ENCODE data around the gene TUBGCP4.

The TUBGCP4 gene

GRCh38 chr15:43408789-43409188 is 37.9 kb downstream of the TUBGCP4 start:
- TF ChIP-seq CTCF (IDR thresholded peaks at IDR 0.05): no peak
- Histone ChIP-seq H3K9me3 (ENCODE audit: control insufficient read depth, low read length) (no peaks in the 10 kb centered on the region), H3K4me2 (ENCODE audit: low read length) (no peak overlapping the region), H3K9ac (no peak overlapping the region), H2AFZ (no peak overlapping the region), H3K4me3 (ENCODE audit: low read depth, low read length) (no peak overlapping the region), H3K4me1 (no peaks in the 10 kb centered on the region), H3K36me3 (ENCODE audit: control insufficient read depth, insufficient read depth, low read length) (peaks cover 2% of the 10 kb centered on the region), H3K27ac (no peak overlapping the region), H3K79me2 (no peaks in the 10 kb centered on the region), H3K27me3 (ENCODE audit: control insufficient read depth, insufficient read depth, low read length) (no peaks in the 10 kb centered on the region)

GRCh38 chr15:43410572-43411214 is 39.8 kb downstream of the TUBGCP4 start:
- Histone ChIP-seq H3K9ac (no peak overlapping the region), H2AFZ (no peak overlapping the region), H3K27me3 (ENCODE audit: control insufficient read depth, insufficient read depth, low read length) (no peaks in the 10 kb centered on the region), H3K79me2 (no peaks in the 10 kb centered on the region), H3K4me3 (ENCODE audit: low read depth, low read length) (no peak overlapping the region), H3K4me2 (ENCODE audit: low read length) (no peak overlapping the region), H3K27ac (no peak overlapping the region), H3K9me3 (ENCODE audit: control insufficient read depth, low read length) (no peaks in the 10 kb centered on the region), H3K36me3 (ENCODE audit: control insufficient read depth, insufficient read depth, low read length) (no peaks in the 10 kb centered on the region), H3K4me1 (no peaks in the 10 kb centered on the region)
- TF ChIP-seq CTCF (IDR thresholded peaks at IDR 0.05): no peak

- H3K4me3 ChIP-seq (ENCODE audit: low read depth, low read length): no peak overlapping the region
- TF ChIP-seq CTCF (IDR thresholded peaks at IDR 0.05): no peak
- H3K4me1 ChIP-seq: no peaks in the 10 kb centered on the region
- H3K4me2 ChIP-seq (ENCODE audit: low read length): no peak overlapping the region
- no peaks in the 10 kb centered on the region for H3K27me3 ChIP-seq (ENCODE audit: control insufficient read depth, insufficient read depth, low read length)
- H3K9me3 ChIP-seq (ENCODE audit: control insufficient read depth, low read length): no peaks in the 10 kb centered on the region
- no peaks in the 10 kb centered on the region for H3K36me3 ChIP-seq (ENCODE audit: control insufficient read depth, insufficient read depth, low read length)
- H3K79me2 ChIP-seq: peaks cover 2% of the 10 kb centered on the region
- no peak overlapping the region for H2AFZ ChIP-seq
- H3K9ac ChIP-seq: no peak overlapping the region
- H3K27ac ChIP-seq: no peak overlapping the region
Observed at GRCh38 chr15:43412096-43412495, 41.2 kb downstream of the TUBGCP4 start.

- Histone ChIP-seq H3K9me3 (ENCODE audit: control insufficient read depth, low read length) (no peaks in the 10 kb centered on the region), H3K9ac (no peak overlapping the region), H3K4me2 (ENCODE audit: low read length) (no peak overlapping the region), H3K27me3 (ENCODE audit: control insufficient read depth, insufficient read depth, low read length) (no peaks in the 10 kb centered on the region), H3K4me3 (ENCODE audit: low read depth, low read length) (no peak overlapping the region), H3K36me3 (ENCODE audit: control insufficient read depth, insufficient read depth, low read length) (no peaks in the 10 kb centered on the region), H3K4me1 (no peaks in the 10 kb centered on the region), H3K27ac (no peak overlapping the region), H2AFZ (no peak overlapping the region), H3K79me2 (peaks cover 2% of the 10 kb centered on the region)
- no peak for TF ChIP-seq CTCF (IDR thresholded peaks at IDR 0.05)
Observed at GRCh38 chr15:43414196-43414595, 43.3 kb downstream of the TUBGCP4 start.

GRCh38 chr15:43420435-43420834 is 49.5 kb downstream of the TUBGCP4 start:
- Histone ChIP-seq H3K36me3 (ENCODE audit: control insufficient read depth, insufficient read depth, low read length) (no peaks in the 10 kb centered on the region), H3K27ac (no peak overlapping the region)
- no peak for TF ChIP-seq CTCF (IDR thresholded peaks at IDR 0.05)

More at GRCh38 chr15:43420435-43420834, 49.5 kb downstream of the TUBGCP4 start:
- Histone ChIP-seq H3K9me3 (ENCODE audit: control insufficient read depth, low read length) (no peaks in the 10 kb centered on the region), H3K27me3 (ENCODE audit: control insufficient read depth, insufficient read depth, low read length) (no peaks in the 10 kb centered on the region), H2AFZ (no peak overlapping the region), H3K9ac (no peak overlapping the region), H3K4me3 (ENCODE audit: low read depth, low read length) (no peak overlapping the region), H3K4me2 (ENCODE audit: low read length) (no peak overlapping the region), H3K79me2 (peaks cover 4% of the 10 kb centered on the region), H3K4me1 (no peaks in the 10 kb centered on the region)

Data from parathyroid adenoma (tissue), 2 donors.